ENCODE results near the gene PKD2. TPM values are rescaled to one million over a fixed set of nuclear protein-coding genes. Genes with fewer than 3 reads are reported as not detected.

Gene PKD2
- total and polyA plus RNA-seq, 2 of the 4 experiments (the other 2 are of a cell fraction) = 43.8 to 51.3 TPM

GRCh38 chr4:88037447-88037846 lies 30.0 kb downstream of the PKD2 start:
- peaks cover 3% of the 10 kb centered on the region; the same call in 1 of the 2 replicates for H4K20me1 ChIP-seq (ENCODE audit: insufficient read depth, low read length)

More at GRCh38 chr4:88037447-88037846, 30.0 kb downstream of the PKD2 start:
- Histone ChIP-seq H2BK120ac (ENCODE audit: low read depth, low read length) (no peak overlapping the region), H3K27me3 (ENCODE audit: control insufficient read depth, insufficient read depth, low read length) (no peaks in the 10 kb centered on the region), H2BK5ac (ENCODE audit: low read depth, low read length, poor library complexity, severe bottlenecking) (no peak overlapping the region), H3K23ac (ENCODE audit: low read depth, low read length) (no peak overlapping the region), H3K4me3 (ENCODE audit: insufficient read depth, low read depth, low read length) (no peak overlapping the region), H4K8ac (ENCODE audit: low read depth in 2 of 2, low read length in 2 of 2) (no peak overlapping the region), H3K18ac (ENCODE audit: low read depth, low read length) (no peak overlapping the region), H3K4me2 (ENCODE audit: low read depth, low read length) (no peak overlapping the region), H3K14ac (replicated peaks; ENCODE audit: low read depth, low read length) (no peak overlapping the region), H3K9me3 (ENCODE audit: control insufficient read depth, insufficient read depth, low read length) (no peaks in the 10 kb centered on the region), H4K91ac (ENCODE audit: insufficient read depth, low read depth, low read length) (no peak overlapping the region), H3K9me1 (ENCODE audit: insufficient read depth, low read length) (no peaks in the 10 kb centered on the region), H3K27ac (ENCODE audit: insufficient read depth, low read length) (no peak overlapping the region), H4K5ac (ENCODE audit: low read depth, low read length) (no peak overlapping the region), H2BK15ac (ENCODE audit: low read depth, low read length) (no peak overlapping the region), H3K56ac (ENCODE audit: extremely low read depth, insufficient read depth, low read length) (no peak overlapping the region), H3K4ac (ENCODE audit: low read depth, low read length) (no peak overlapping the region), H3K79me1 (ENCODE audit: low read depth in 1 of 2, low read length in 2 of 2) (peaks cover 15 to 21% of the 10 kb centered on the region in 2 experiments), H3K4me1 (ENCODE audit: control insufficient read depth, insufficient read depth, low read length) (no peaks in the 10 kb centered on the region), H2AK5ac (ENCODE audit: low read depth, low read length) (no peak overlapping the region), H2AFZ (replicated peaks; ENCODE audit: low read length, poor library complexity) (no peak overlapping the region), H2BK20ac (ENCODE audit: low read depth, low read length) (no peak overlapping the region), H2AK9ac (replicated peaks; ENCODE audit: low read depth, low read length, poor library complexity) (no peak overlapping the region), H3K9ac (ENCODE audit: low read depth, low read length) (no peak overlapping the region), H3K36me3 (ENCODE audit: control insufficient read depth, insufficient read depth, low read length) (peaks cover 49% of the 10 kb centered on the region)
- no TSS peak for BruUV-seq (replicated peaks)
- ChIA-PET POLR2A (ENCODE audit: unreplicated experiment) (no interaction called here), CTCF (no interaction called here)
- TF ChIP-seq BHLHE40 (IDR thresholded peaks at IDR 0.05; ENCODE audit: low read depth, low read length) (no peak), MAFK (IDR thresholded peaks at IDR 0.05; ENCODE audit: low read depth, low read length) (no peak)
- ATAC-seq (ENCODE audit: low read depth) (no peak), DNase-seq (no peak)
- dilution Hi-C loops (cut with HindIII; ENCODE audit: low sequenced_read_pairs, unreplicated experiment) = no loop called here
- no CpG with 5 or more reads among the region's 1 CpG for WGBS, 2 experiments (ENCODE audit: extremely low coverage in 2 of 2, insufficient read length in 1 of 2)
- intact Hi-C loops (cut with micrococcal nuclease) = loop anchor here (10.0 kb wide), 2 partner anchors 183 to 337 kb away; partner anchors contain the start of gene HERC6
- in situ Hi-C loops (cut with MboI; ENCODE audit: low sequenced_read_pairs) = no loop called here

Measured in IMR-90 (cell line).